ENCODE results near the gene RBM47.

RBM47 gene

DNA sequence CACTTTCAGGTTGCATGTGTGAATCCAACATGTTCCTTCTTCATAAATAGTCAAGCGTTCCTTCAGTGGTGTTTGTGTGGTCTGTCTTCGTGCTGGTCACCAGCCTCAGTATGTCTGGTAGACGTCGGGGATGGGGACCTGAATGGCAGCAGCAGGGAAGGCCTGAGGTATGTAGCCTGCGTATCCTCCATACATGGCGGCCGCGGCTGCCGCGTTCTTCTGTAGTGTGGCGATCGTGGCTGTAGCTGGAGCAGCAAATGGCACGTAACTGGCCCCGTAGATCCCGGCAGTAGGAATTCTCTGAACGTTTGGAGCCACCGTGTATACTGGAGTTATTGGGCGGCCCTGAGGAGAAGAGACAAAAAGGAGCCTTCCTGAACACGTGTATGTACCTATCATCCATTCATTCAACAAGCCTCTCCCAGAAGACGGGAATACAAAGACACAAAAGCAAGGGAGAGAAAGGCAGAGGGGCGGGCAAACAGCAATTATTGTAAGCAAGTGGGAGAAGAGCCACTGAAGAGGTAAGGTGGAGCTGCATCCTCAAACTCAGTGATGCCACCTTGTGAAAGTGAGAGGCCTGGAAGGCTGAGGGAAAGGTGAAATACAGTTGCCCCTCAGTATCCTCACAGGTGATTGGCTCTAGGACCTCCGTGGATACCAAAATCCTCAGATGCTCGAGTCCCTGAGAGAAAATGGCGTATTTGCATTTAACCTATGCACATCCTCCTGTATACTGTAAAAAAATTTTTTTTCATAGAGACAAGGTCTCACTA is 203.7 kb downstream of the RBM47 start:
- DNase-seq (ENCODE audit: low read depth in 1 of 2, low spot score in 1 of 2), result no peak
- H3K27ac ChIP-seq (replicated peaks), result no peak overlapping the region
- H3K4me3 ChIP-seq (replicated peaks; ENCODE audit: insufficient read depth, low read length), result no peak overlapping the region
- TF ChIP-seq, protein P1, sequence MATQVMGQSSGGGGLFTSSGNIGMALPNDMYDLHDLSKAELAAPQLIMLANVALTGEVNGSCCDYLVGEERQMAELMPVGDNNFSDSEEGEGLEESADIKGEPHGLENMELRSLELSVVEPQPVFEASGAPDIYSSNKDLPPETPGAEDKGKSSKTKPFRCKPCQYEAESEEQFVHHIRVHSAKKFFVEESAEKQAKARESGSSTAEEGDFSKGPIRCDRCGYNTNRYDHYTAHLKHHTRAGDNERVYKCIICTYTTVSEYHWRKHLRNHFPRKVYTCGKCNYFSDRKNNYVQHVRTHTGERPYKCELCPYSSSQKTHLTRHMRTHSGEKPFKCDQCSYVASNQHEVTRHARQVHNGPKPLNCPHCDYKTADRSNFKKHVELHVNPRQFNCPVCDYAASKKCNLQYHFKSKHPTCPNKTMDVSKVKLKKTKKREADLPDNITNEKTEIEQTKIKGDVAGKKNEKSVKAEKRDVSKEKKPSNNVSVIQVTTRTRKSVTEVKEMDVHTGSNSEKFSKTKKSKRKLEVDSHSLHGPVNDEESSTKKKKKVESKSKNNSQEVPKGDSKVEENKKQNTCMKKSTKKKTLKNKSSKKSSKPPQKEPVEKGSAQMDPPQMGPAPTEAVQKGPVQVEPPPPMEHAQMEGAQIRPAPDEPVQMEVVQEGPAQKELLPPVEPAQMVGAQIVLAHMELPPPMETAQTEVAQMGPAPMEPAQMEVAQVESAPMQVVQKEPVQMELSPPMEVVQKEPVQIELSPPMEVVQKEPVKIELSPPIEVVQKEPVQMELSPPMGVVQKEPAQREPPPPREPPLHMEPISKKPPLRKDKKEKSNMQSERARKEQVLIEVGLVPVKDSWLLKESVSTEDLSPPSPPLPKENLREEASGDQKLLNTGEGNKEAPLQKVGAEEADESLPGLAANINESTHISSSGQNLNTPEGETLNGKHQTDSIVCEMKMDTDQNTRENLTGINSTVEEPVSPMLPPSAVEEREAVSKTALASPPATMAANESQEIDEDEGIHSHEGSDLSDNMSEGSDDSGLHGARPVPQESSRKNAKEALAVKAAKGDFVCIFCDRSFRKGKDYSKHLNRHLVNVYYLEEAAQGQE (IDR thresholded peaks at IDR 0.05; ENCODE audit: insufficient replicate concordance, low read depth), result no peak
- no peak for TF ChIP-seq SPI1 (IDR thresholded peaks at IDR 0.05; ENCODE audit: borderline replicate concordance, low read depth)
- no peaks in the 10 kb centered on the region for H3K27me3 ChIP-seq (ENCODE audit: insufficient read depth, poor library complexity, severe bottlenecking)

DNA sequence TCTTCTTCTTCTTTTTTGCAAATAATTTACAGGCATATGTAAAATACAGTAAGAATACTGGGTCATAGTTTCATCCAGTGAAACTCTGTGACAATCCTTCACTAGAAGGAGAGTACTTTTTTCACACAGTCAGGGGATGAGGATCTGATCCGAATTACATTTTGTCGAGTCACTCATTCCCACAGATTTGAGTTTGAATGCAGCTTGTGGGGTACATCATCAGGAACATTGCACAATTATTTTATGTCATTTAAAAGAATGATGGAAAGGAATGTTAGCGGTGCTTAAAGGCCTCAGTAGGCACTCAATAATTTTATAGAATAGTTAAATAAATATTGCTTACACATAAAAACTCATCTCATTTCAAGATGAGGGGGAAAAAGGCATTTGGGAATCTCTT is 205.9 kb downstream of the RBM47 start:
- no peaks in the 10 kb centered on the region for H3K27me3 ChIP-seq (ENCODE audit: insufficient read depth, poor library complexity, severe bottlenecking)
- no peak overlapping the region for H3K4me3 ChIP-seq (replicated peaks; ENCODE audit: insufficient read depth, low read length)
- TF ChIP-seq SPI1 (IDR thresholded peaks at IDR 0.05; ENCODE audit: borderline replicate concordance, low read depth), result no peak
- TF ChIP-seq, protein P2, sequence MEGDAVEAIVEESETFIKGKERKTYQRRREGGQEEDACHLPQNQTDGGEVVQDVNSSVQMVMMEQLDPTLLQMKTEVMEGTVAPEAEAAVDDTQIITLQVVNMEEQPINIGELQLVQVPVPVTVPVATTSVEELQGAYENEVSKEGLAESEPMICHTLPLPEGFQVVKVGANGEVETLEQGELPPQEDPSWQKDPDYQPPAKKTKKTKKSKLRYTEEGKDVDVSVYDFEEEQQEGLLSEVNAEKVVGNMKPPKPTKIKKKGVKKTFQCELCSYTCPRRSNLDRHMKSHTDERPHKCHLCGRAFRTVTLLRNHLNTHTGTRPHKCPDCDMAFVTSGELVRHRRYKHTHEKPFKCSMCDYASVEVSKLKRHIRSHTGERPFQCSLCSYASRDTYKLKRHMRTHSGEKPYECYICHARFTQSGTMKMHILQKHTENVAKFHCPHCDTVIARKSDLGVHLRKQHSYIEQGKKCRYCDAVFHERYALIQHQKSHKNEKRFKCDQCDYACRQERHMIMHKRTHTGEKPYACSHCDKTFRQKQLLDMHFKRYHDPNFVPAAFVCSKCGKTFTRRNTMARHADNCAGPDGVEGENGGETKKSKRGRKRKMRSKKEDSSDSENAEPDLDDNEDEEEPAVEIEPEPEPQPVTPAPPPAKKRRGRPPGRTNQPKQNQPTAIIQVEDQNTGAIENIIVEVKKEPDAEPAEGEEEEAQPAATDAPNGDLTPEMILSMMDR (IDR thresholded peaks at IDR 0.05; ENCODE audit: insufficient read depth, low read length), result no peak
- no peak for TF ChIP-seq POLR2AphosphoS5 (IDR thresholded peaks at IDR 0.05; ENCODE audit: low read depth)
- TF ChIP-seq, protein P1 (IDR thresholded peaks at IDR 0.05; ENCODE audit: insufficient replicate concordance, low read depth), result no peak
- TF ChIP-seq GABPA (IDR thresholded peaks at IDR 0.05; ENCODE audit: low read depth), result no peak
- no peak overlapping the region for H3K27ac ChIP-seq (replicated peaks)
- DNase-seq (ENCODE audit: low read depth in 1 of 2, low spot score in 1 of 2), result peak in 1 of 2 experiments; percentile 17

DNA sequence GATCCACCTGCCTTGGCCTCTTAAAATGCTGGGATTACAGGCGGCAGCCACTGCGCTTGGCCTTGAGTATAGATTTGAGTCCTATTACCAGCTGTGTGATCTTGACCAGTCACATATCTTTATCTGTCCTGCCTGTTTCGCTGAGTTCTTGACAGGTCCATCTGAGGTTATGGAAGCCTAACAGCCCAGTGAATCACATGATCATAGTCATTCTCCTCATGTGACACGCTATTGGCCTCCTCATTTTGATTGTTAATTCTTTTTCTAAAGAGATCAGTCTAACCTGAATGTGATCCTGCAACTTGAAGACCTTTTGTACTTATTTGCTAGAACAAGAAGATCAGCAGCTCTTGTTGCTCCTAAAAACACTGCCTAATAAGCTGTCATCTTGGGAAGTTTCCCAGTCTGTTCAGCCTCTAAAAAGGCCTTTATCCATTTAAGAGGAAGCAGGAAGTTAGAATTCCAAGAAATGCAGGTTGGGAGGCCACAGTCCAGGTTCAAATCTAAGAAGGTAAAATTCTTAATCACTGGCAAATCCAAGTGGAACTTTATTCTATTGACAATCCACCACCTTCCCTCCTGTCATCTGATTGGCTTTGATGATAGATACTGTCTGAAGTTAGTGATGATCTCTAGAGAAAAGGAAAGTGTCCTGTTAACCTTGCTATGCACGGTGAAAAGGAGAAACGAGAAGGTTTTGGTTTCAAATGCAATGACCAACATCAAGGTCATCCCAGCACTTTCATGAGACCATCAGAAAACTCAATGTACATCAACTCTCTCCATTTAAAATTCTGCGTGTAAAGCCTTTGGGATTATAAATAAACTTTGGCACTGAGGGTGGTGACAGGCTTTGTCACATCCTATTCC is 207.6 kb downstream of the RBM47 start:
- no peaks in the 10 kb centered on the region for H3K27me3 ChIP-seq (ENCODE audit: insufficient read depth, poor library complexity, severe bottlenecking)
- DNase-seq (ENCODE audit: low read depth in 1 of 2, low spot score in 1 of 2), result no peak
- TF ChIP-seq GABPA (IDR thresholded peaks at IDR 0.05; ENCODE audit: low read depth) (no peak), POLR2AphosphoS5 (IDR thresholded peaks at IDR 0.05; ENCODE audit: low read depth) (no peak)
- H3K4me3 ChIP-seq (replicated peaks; ENCODE audit: insufficient read depth, low read length), result no peak overlapping the region
- H3K27ac ChIP-seq (replicated peaks), result no peak overlapping the region

DNA sequence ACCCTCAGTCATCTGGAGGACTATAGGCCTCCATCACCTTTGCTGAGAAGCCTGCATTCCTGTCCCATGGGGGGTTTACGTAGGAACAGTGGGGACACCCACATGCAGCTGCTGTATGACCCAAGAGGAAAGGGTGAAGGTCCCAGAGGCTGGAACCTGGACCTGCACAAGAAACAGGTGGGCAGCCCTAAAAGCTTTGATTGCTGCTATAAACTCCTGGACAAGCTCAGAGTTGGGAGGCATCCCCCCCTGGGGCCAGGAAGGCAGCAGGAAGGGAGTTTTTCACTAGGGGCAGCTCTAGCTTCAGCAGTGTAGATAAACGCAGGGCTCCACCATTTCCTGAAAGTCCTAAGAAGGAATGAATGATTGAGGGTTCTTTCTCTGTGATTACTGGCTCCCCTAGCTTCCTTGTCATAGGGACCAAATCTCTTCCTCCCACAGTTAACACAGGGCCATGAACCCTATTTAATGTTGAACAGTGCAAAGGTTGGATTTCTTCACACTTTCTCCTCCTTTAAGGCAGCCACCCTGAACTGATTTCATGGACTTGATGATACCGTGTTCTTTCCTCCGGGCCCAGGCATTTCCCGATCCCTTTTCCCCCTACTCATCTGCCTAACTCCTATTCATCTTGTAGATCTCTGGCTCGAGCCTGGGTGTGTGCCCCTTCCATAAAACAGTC is 210.3 kb downstream of the RBM47 start:
- H3K27ac ChIP-seq (replicated peaks), result no peak overlapping the region
- H3K27me3 ChIP-seq (ENCODE audit: insufficient read depth, poor library complexity, severe bottlenecking), result no peaks in the 10 kb centered on the region
- TF ChIP-seq, protein P2 (IDR thresholded peaks at IDR 0.05; ENCODE audit: insufficient read depth, low read length), result no peak
- TF ChIP-seq, protein P1 (IDR thresholded peaks at IDR 0.05; ENCODE audit: insufficient replicate concordance, low read depth), result no peak
- TF ChIP-seq POLR2AphosphoS5 (IDR thresholded peaks at IDR 0.05; ENCODE audit: low read depth), result no peak
- no peak for TF ChIP-seq SPI1 (IDR thresholded peaks at IDR 0.05; ENCODE audit: borderline replicate concordance, low read depth)
- no peak for TF ChIP-seq GABPA (IDR thresholded peaks at IDR 0.05; ENCODE audit: low read depth)
- no peak for DNase-seq (ENCODE audit: low read depth in 1 of 2, low spot score in 1 of 2)
- H3K4me3 ChIP-seq (replicated peaks; ENCODE audit: insufficient read depth, low read length), result no peak overlapping the region
